ENCODE data around the gene EGFL7.

- TF ChIP-seq CTCF (IDR thresholded peaks at IDR 0.05) (no peak), ZFX (IDR thresholded peaks at IDR 0.05; ENCODE audit: borderline replicate concordance) (no peak)
Observed at GRCh38 chr9:136690806-136691261, 28.1 kb downstream of the EGFL7 start.

Measured in 22Rv1 (cell line).